NCI-H2171 (cell line): ENCODE data around the gene SCMH1.

Experiments
- DNase-seq: peaks from one replicate; lab custom pipeline; 2025; lab: John Stamatoyannopoulos, UW

The SCMH1 gene

DNA sequence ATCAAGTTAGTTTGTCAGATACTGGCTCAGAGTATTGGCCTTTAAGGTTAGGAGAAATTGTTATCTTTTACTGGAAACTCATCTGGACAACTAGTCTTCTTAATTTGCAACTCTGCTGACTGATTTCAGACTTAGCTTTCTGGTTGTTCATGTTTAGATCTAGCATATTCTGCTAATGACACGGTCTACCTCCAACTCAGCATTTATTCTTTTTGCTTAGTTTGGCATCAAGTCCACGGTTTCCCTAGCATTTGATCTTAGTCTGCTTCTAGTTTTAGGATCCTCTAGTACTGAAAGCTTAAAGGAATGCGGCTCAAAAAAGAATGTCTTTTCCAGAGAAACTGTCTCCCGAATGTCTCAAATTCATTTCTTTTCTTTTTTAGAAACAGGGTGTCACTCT, 145.0 kb downstream of the SCMH1 start:
- no peak for DNase-seq

DNA sequence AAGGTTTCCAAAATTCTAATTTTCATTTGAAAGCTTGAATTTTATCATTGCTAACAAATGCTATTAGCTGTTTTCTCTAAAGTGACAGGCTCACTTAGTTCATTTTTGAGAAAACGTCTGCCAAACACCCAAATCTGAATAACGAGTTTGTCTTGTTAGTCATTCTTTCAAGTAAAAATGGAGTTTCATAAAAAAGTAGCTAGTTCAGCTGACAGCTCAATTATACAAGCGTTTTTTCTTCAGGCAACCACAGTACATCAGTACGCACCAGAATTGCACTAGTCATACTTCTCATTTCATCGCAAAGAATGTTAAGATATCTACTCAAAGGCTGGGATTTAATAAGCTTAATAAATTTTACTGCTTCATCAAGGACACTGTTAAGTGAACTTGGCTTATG, 148.3 kb downstream of the SCMH1 start:
- no peak for DNase-seq

DNA sequence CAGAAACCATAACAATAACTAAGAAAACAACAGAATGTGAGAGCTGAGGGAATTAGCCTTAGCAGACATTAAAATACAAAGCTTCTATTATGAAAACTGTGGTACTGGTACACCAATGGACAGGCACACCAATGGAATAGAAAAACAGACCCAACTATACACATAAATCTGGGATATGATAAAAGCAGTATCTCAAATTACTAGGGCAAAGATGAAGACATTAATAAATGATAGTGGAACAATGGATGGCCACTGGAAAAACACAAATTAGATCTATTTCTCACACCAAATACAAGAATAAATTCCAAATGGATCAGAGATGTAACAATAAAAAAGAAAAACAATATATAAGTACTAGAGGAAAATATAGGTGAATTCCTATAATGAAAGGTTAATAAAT, 155.2 kb downstream of the SCMH1 start:
- no peak for DNase-seq

DNA sequence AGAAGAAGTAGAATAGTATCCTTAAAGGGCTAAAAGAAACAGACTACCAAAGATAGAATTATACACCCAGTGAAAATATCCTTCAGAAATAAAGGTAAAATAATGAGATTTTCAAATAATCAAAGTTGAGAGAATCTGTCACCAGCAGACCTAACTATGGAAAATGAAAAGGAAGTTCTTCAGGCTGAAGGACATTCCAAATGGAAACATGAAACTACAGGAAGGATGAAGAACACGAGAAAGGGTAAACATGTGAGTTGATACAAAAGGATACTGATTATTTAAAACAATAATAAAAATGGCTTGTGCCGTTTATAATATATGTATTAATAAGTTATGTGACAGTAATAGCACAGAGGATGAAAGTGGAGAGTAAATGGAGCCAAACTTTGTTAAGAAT, 163.5 kb downstream of the SCMH1 start:
- DNase-seq: no peak

DNA sequence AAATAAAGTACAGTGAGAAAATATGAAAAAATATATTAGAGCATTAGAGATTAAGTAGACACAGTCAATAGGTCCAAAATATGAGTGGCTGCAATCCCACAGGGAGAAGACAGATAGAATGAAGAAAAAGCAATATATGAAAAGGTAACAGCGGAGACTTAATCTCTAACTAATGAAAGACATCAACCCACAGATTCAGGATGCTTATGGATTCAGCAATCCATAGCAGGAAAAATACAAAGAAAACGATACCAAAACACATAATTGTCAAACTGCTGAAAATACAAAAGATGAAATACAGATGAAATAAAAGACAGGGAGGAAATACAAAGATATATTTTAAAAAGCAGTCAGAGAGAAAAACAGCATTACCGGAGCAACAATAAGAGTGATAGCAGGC, 163.9 kb downstream of the SCMH1 start:
- no peak for DNase-seq

DNA sequence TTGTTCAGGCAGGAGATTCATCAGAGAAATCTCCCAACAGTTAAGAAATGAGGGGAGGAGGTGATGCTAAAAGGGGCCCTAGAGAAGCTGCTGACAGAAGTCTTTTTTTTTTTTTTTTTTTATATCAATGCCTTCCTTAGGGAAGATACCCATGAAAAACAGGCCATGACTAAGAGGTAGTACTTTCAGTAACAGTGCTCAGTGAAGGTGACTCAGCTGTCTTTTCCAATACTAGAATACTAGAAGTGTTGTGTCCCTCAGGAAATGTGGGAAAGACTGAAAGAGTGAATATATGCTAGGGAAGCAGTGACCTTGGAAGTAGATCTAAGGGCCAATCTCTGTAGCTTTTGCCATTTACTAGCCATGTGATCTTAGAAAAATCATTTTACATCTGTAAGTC, 168.1 kb downstream of the SCMH1 start:
- DNase-seq: no peak

DNA sequence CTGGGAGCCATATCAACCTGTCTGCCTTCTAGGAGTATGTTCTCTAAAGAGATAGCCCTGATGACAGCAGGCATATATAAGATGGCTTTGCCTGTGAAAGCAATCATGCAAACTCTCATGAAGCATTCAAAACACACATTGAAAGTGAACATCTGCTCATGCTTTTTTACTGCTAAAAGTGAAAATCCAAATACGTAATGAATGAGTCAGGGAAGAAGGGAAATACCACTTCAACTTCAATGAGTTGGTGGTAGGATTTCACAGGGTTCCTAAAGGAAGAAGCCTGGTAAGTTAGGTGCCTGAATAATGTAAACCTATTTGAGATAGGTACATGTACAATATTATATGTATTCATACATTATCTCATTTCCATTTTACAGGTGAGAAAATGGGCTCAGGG, 170.1 kb downstream of the SCMH1 start:
- DNase-seq: no peak

DNA sequence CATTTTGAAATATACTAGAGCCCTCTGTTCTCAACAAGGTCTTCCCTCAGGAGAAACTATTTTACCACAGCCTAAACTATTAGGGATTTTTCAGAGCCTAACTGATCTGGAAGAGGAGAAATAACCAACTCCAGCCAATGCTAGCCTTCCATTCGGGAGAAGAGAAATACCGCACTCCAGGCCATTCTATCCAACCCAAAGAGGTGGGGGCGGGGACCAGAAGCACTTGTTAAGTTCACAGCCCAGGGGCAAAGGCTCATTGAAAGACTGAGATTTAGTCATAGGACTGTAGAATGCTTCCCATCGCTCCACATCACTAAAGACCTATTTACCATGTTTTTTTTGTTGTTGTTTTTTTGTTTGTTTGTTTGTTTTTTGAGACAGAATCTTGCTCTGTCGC, 185.2 kb downstream of the SCMH1 start:
- DNase-seq: no peak

DNA sequence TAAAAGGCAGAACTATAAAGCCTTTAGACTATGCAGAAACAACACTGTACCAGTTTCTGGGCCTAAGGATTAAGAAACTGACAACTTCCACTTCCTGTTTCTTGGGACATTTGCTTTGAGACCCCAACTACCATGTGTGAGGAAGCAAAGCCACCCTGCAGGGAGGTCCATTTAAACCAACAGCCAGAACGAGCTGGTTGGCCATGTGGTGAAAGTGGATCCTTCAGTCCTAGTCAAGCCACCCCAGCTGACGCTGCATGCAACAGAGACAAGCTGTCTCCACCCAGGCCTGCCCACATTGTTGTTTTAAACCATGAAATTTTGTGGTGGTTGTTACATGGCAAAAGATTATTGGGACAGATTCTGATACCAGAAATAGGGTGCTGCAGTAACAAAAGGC, 188.8 kb downstream of the SCMH1 start:
- no peak for DNase-seq

DNA sequence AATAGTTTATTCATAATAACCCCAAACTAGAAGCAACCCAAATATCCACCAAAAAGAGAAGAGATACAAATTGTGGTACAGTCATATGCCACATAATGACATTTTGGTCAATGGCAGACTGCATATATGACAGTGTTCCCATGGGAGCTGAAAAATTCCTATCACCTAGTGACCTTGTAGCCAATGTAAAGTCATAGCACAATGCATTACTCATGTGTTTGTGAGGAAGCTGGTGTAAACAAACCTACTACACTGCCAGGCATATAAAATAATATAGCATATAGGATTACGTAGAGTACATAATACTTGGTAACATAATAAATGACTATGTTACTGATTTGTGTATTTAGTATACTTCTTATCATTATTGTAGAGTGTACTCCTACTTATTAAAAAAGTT, 191.1 kb downstream of the SCMH1 start:
- DNase-seq: no peak

DNA sequence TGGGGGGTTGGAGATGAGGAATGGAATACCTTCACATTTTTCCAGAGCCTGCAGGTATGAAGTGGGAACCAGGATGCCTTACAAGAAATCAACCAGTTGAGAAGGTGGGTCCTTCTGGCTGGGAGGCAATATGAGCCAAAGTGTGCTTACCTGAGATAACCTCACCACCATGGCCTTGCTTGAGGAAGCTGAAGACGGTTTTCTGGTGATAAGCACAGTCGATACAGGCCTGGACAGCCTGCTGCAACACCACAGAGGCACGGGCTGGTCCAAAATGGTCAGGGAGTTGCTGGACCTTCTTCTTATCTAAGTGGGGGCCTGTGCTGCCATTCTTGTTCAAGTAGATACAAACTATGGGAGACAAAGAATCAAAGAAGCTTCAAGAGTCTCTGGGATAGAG, 193.6 kb downstream of the SCMH1 start:
- DNase-seq: no peak

DNA sequence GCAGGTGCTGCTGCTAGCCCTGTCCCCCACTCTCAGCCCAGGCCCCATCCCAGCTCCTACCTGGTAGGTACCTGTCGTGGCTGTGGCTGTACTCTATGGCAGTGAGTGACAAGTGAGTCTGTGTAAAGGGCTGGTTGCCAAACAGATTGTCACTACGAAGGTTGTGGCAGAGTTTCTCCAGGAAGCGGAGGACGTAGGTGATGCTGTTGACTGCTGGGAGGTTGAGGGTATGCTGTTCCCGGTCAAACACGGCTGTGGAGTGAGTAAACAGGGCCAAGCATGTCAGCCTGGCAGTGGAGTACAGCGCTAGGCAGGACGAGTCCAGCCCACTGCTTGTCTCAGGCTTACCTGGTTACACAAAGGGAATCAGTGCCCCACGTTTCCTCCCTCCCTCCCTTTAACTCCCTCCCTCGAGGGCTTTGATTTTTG, 195.7 kb downstream of the SCMH1 start:
- no peak for DNase-seq

DNA sequence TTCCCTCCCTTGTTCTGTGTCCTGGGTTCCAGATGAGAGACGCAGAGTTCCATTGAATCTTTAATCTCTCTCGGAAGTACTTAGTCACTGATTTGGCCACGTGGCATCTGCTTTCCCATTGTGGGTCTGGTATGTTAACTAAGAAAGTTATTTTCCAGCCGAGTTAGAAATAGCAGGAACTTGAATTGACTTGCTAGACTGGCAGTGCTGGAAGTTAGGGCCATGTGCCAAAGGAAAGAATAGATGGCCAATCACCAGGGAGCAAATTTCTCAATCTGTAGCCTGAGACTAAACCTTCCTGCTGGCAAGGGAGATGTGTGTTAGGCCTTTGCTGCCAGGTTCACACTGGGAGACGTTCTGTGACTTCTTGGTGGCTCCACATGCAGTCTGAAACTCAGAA, 196.4 kb downstream of the SCMH1 start:
- DNase-seq: no peak

DNA sequence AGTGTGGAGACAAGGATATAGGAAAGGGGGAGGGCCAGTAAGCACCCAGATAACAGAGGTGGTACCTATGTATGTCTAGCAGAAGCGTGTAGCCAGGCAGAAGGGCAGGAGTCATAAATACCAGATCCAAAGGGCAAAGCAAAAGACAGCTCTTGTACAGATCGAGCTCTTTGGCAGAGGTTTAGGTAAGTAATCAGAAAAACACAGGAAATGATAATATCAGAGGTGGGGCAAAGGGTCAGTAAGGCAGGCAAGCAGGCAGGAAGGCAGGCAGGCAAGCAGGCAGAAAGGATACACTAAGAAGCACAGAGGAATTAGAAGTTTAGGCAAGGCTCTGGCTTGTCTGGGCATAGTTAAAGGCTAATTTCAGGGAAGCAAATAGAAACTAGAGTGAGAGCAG, 197.9 kb downstream of the SCMH1 start:
- DNase-seq: no peak

DNA sequence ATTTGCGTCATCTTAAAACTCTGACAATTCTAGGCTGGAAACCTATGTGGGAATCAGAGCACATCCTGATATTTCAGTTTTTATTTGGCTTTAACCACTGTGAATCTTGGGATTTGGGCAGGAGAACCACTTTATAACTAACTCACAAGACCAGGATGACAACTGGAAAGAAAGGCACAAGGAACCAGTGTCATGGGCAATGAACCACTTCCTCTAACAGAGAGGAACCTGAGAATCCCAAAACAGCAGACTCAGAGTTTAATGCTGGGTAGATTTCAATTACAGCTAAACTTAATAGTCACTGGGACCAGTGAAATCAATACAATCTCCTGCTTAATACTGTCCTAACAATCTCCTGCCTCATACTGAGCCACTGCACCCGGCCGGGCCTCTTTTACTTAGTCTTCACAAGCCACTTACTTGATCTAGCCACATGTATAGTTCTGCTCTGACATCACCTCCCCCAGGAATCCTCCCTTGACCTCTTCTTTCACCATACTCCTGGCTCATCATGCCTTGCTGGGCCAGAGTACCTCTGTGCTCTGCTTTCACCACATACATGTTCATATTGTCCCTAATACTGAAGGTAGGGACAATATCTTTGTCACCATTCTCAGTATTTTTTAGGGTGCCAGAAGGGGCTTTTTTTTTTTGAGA, 200.4 kb downstream of the SCMH1 start:
- no peak for DNase-seq

DNA sequence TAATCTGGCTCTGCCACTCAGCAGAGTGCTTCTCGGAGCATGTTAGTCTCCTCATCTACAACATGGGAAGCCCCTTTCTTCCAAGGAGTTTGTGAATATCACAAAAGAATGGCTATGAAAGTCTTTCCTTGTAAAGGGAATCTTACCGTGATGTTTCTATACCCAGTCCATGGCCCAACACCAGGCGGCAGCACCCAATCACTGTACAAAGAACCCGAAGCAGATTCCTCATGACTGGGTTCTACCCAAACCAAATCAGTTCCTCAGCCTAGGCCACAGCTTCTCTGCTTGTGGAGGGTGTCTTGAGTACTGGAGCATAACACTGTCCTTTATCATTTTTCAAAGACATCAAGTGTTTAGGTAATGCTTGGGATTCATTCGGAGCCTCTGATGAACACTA, 204.0 kb downstream of the SCMH1 start:
- DNase-seq: no peak

DNA sequence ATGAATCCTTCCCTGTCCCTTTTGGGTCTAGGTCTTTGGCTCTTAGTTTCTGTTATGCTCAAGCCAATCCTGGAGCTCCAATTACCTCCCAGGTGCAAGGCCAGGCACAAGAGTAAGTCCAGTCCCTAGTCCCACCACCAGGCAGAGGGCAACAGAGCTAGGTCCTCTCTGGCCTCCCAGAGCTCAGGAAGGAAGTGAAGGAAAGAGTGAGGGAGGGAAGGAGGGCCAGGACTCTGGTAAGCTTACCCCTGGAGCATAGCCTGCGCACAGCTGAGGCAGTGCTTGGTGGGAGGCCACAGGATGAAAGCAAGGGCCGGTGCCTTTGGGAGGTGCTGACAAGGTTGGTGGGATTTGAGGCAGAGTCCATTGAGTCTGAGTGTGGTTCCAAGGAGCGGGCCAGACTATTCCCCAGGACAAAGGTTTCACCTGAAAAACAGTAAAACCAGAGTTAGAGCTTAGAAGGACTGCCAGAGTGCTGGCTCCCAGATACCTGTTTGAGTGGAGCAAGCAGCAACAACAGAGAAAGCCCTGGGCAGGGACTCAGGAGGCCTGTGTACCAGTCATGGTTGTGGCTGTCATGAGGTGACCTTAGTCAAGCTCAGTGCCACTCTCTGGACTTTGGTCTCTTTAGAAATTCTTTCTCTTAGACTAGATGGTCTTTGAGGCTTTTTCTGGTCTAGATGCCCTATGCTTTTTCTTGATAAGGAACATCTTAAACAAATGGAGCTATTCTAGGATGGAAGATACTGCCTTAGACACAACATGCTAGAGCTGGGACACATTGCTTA, 204.8 kb downstream of the SCMH1 start:
- DNase-seq: no peak

DNA sequence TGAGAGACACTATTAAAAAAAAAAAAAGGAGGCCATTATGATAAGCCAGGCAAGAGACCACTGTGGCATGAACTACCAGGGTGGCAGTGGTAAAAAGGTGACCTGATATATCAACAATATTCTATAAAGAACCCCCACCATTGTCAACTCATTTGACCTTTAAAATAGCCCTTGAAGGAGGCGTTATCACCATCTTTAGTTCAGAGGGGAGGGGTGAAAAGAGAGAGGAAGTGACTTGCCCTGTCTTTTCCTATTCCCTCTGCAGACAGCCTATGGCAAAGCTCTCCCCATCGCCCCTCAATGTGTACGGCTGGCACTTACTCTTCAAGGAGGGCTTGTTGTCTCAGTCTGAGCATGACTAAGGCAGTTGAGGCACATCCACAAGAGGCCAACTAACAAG, 208.8 kb downstream of the SCMH1 start:
- DNase-seq: no peak

DNA sequence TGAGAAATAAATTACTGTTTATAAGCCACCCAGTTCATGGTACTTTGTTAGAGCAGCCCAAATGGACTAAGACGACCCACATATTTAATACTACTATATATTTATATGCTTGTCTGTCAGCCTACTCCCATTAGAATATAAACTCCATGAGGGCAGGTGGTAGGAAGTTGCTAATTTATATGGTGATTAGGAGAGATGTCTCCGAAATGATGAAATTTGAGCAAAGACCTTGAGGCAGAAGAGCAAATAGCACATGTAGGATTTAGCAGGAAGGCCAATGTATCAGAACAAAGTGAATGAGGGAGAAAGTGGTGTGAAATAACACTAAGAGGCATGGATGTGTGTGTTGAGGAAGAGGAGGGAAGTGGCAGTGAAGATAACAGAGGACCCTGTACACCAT, 210.0 kb downstream of the SCMH1 start:
- no peak for DNase-seq

DNA sequence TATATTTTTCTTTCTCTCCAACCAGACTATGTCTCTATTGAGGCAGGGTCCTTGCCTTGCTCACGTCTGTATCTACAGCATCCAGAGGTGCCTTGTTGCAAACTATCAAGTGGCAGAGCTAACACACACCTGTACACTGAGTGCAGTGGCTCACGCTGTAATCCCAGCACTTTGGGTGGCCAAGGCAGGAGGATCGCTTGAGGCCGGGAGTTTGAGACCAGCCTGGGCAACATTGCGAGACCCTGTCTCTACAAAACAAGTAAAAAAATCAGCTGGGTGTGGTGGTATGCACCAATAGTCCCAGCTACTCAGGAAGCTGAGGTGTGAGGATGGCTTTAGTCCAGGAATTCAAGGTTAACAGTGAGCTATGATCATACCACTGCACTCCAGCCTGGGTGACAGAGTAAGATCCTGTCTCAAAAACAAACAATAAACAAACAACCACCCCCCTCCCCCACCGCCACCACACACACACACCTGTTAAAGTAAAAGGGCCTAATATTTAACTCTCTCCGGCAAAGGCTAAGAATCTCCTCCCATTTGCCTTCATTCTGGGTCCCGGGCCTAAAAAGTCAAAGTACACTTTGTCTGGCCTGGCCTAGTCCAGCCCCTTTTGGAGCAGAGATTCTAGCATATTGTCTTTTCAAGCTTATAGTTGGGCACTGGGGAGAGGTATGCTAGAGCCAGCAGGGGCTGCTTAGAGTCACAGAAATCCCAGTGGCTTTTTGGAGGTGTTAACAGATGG, 211.1 kb downstream of the SCMH1 start:
- no peak for DNase-seq

DNA sequence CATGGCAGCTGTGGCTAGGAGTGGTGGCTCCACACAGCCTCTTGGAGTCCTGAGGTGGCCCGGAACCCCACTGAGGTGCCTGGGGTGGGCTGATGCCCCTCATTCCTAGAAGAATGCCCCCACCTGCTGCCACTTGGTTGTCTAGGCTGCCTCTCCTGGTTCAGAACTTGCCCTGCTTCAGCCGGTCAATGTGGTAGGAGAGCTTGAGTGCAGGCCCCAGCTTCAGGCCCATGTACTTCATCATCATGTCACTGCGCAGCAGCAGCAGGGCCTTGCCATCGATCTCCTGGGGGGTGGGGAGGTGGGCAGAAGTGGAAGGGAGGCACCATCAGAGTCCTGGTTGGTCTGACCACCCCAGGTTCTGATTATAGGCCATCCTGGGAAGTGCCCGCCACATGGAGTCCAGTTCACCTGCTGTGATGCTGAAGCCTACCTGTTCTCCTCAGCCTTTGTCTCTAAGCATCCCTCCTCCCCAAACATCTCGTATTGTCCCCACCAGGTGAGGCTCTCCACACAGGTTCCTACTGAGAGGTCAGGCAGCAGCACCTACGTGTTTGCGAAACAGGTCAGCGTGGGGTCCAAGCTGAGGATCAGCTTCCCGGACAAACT, 214.0 kb downstream of the SCMH1 start:
- no peak for DNase-seq

DNA sequence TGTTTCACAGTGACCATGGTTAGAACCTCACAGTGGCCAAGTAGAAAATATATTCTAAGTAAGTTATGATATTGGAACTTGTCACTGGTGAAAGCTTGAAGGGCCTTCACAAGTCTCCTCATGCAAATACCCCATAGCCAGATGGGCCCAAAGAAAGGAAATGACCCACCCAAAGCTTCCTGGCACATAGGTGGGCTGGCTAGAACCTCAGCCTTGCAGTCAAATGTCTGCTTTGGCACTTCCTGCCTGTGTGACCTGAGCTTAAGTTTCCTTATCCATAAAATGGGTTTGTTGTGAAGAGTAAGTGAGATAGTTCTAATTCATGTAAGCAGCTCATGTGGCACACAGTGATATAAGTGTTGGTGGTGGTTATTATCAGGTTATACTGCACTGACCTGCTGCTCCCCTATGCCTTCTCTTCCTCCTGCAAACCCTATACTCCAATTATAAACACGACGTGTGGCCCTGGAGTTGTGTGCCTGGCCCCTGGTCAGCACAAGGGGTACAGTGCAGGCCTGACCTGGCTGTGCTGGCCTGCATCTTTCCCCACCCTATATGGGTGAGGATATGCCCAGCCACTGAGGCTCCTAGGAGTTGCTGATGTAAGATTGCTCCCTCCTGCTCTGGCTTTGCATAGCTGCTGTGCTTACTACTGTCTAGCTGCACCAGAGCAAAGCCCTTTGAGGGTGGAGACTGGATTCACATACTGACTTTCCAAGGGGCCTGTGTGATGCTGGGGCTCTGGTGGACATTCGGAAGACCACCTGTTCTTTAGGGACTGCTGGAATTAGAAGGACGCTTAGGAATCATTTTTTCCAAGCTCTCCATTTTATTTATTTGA, 215.9 kb downstream of the SCMH1 start:
- no peak for DNase-seq
